Suprapubic skin (tissue), 4 donors: Measurements from ENCODE around the gene TIMM44.

ENCODE experiments used
- POLR2A ChIP-seq, 2 donors: fragments of 450-650 bp; IDR thresholded peaks; one replicate each; pipeline ENCODE4 v1.6.1; 2017; ENCODE audit warnings: antibody characterized with exemption in 2 of 2, mild to moderate bottlenecking in 2 of 2, moderate library complexity in 2 of 2
- POLR2AphosphoS5 ChIP-seq, 3 donors: sonication (generic); formaldehyde crosslinking; IDR thresholded peaks; one replicate each; pipeline ENCODE4 v1.6.1; 2017; ENCODE audit warnings: antibody characterized with exemption in 3 of 3

- TF ChIP-seq POLR2AphosphoS5 (IDR thresholded peaks at IDR 0.05), result no peak
- TF ChIP-seq POLR2A (IDR thresholded peaks at IDR 0.05), result no peak
Observed at GRCh38 chr19:7975037-7975436, 31.6 kb upstream of the TIMM44 start.
